ENCODE measurements around the gene PCDHB9. TPM values are rescaled to one million over a fixed set of nuclear protein-coding genes. Genes with fewer than 3 reads are reported as not detected.
"Not testable (repeated sequence)": the region's sequence is repeated elsewhere in the genome, so short reads cannot be mapped to it uniquely, and the experiment has no call there.

Gene PCDHB9
- total and polyA plus RNA-seq, 5 donors from 2014 or later: 0.07 TPM; not detected in 4

GRCh38 chr5:141192110-141192725, 5.3 kb downstream of the PCDHB9 start, which contains the start of gene PCDHB10:
Gene PCDHB10 (plus strand): TSS chr5:141192353. CDS start chr5:141192553, 200 bp downstream.
- Mint-ChIP-seq H3K36me3 (peaks cover 8% of the 10 kb centered on the region), H3K4me1 (peaks cover 0 to 4% (median 0%) of the 10 kb centered on the region in 4 donors), H3K27me3 (peaks cover 10% of the 10 kb centered on the region), H3K27ac (no peak within 1 kb of the TSS), H3K9me3 (peaks cover 0 to 44% (median 20%) of the 10 kb centered on the region in 7 donors), H3K4me3 (no peak within 1 kb of the TSS)
- Histone ChIP-seq H3K9me3 (ENCODE audit: control insufficient read depth in 2 of 2, low read length in 2 of 2) (peaks cover 9 to 10% of the 10 kb centered on the region in 2 experiments), H3K36me3 (ENCODE audit: control insufficient read depth, insufficient read depth, low read length) (no peaks in the 10 kb centered on the region), H3K4me3 (ENCODE audit: low read depth, low read length) (no peak within 1 kb of the TSS), H3K27ac (ENCODE audit: insufficient read depth, low read length, poor library complexity, severe bottlenecking) (no peak within 1 kb of the TSS), H3K4me1 (ENCODE audit: control insufficient read depth, insufficient read depth, low read length, poor library complexity, severe bottlenecking) (no peaks in the 10 kb centered on the region), H3K27me3 (ENCODE audit: control insufficient read depth, insufficient read depth, low read length) (no peaks in the 10 kb centered on the region)
- DNase-seq (peak in 2 of 3 donors; percentile 8 to 10), ATAC-seq (ENCODE audit: low read depth in 2 of 2) (no peak)

- not testable (repeated sequence) for H3K36me3 ChIP-seq (ENCODE audit: control insufficient read depth, insufficient read depth, low read length); ATAC-seq (ENCODE audit: low read depth in 2 of 2); DNase-seq; H3K27ac Mint-ChIP-seq; H3K4me3 Mint-ChIP-seq; H3K27ac ChIP-seq (ENCODE audit: insufficient read depth, low read length, poor library complexity, severe bottlenecking); H3K4me1 ChIP-seq (ENCODE audit: control insufficient read depth, insufficient read depth, low read length, poor library complexity, severe bottlenecking); H3K4me3 ChIP-seq (ENCODE audit: low read depth, low read length); H3K4me1 Mint-ChIP-seq; H3K36me3 Mint-ChIP-seq; H3K27me3 ChIP-seq (ENCODE audit: control insufficient read depth, insufficient read depth, low read length); H3K27me3 Mint-ChIP-seq
- H3K9me3 ChIP-seq (ENCODE audit: control insufficient read depth in 2 of 2, low read length in 2 of 2): peaks cover 11 to 18% of the 10 kb centered on the region in 2 experiments
- peaks cover 0 to 45% (median 20%) of the 10 kb centered on the region in 7 donors for H3K9me3 Mint-ChIP-seq
Observed at GRCh38 chr5:141194332-141194731, 7.4 kb downstream of the PCDHB9 start.

GRCh38 chr5:141196363-141196762, 9.4 kb downstream of the PCDHB9 start:
- H3K9me3 Mint-ChIP-seq: peaks cover 0 to 50% (median 21%) of the 10 kb centered on the region in 7 donors
- Histone ChIP-seq H3K27me3 (ENCODE audit: control insufficient read depth, insufficient read depth, low read length) (peaks cover 5% of the 10 kb centered on the region), H3K9me3 (ENCODE audit: control insufficient read depth in 2 of 2, low read length in 2 of 2) (peaks cover 17 to 25% of the 10 kb centered on the region in 2 experiments), H3K4me3 (ENCODE audit: low read depth, low read length) (no peak overlapping the region), H3K4me1 (ENCODE audit: control insufficient read depth, insufficient read depth, low read length, poor library complexity, severe bottlenecking) (no peaks in the 10 kb centered on the region), H3K36me3 (ENCODE audit: control insufficient read depth, insufficient read depth, low read length) (no peaks in the 10 kb centered on the region), H3K27ac (ENCODE audit: insufficient read depth, low read length, poor library complexity, severe bottlenecking) (no peak overlapping the region)
- no peak for DNase-seq
- no peak overlapping the region for H3K4me3 Mint-ChIP-seq
- H3K36me3 Mint-ChIP-seq: peaks cover 5% of the 10 kb centered on the region
- H3K27ac Mint-ChIP-seq: no peak overlapping the region
- peaks cover 0 to 4% (median 0%) of the 10 kb centered on the region in 4 donors for H3K4me1 Mint-ChIP-seq
- no peak for ATAC-seq (ENCODE audit: low read depth in 2 of 2)
- H3K27me3 Mint-ChIP-seq: peaks cover 14% of the 10 kb centered on the region

- H3K4me3 ChIP-seq (ENCODE audit: low read depth, low read length): no peak within 1 kb of the TSS
- H3K4me1 ChIP-seq (ENCODE audit: control insufficient read depth, insufficient read depth, low read length, poor library complexity, severe bottlenecking): no peaks in the 10 kb centered on the region
- H3K27me3 ChIP-seq (ENCODE audit: control insufficient read depth, insufficient read depth, low read length): peaks cover 5% of the 10 kb centered on the region
- Mint-ChIP-seq H3K36me3 (no peaks in the 10 kb centered on the region), H3K27ac (no peak within 1 kb of the TSS), H3K9me3 (peaks cover 0 to 44% (median 16%) of the 10 kb centered on the region in 7 donors), H3K4me1 (no peaks in the 10 kb centered on the region), H3K27me3 (peaks cover 10% of the 10 kb centered on the region), H3K4me3 (no peak within 1 kb of the TSS)
- no peaks in the 10 kb centered on the region for H3K36me3 ChIP-seq (ENCODE audit: control insufficient read depth, insufficient read depth, low read length)
- H3K27ac ChIP-seq (ENCODE audit: insufficient read depth, low read length, poor library complexity, severe bottlenecking): no peak within 1 kb of the TSS
- no peak for DNase-seq
- no peak for ATAC-seq (ENCODE audit: low read depth in 2 of 2)
- H3K9me3 ChIP-seq (ENCODE audit: control insufficient read depth in 2 of 2, low read length in 2 of 2): peaks cover 17 to 25% of the 10 kb centered on the region in 2 experiments
Observed at GRCh38 chr5:141199359-141200235, 12.6 kb downstream of the PCDHB9 start, which contains the start of gene PCDHB11. Gene PCDHB11 (plus strand): TSS chr5:141199627. CDS start chr5:141199775, 148 bp downstream.

GRCh38 chr5:141201126-141201525, 14.2 kb downstream of the PCDHB9 start:
- not testable (repeated sequence) for ATAC-seq (ENCODE audit: low read depth in 2 of 2); H3K4me1 Mint-ChIP-seq; H3K27me3 Mint-ChIP-seq; H3K4me1 ChIP-seq (ENCODE audit: control insufficient read depth, insufficient read depth, low read length, poor library complexity, severe bottlenecking); H3K4me3 ChIP-seq (ENCODE audit: low read depth, low read length); H3K27ac ChIP-seq (ENCODE audit: insufficient read depth, low read length, poor library complexity, severe bottlenecking); DNase-seq; H3K4me3 Mint-ChIP-seq; H3K36me3 Mint-ChIP-seq; H3K36me3 ChIP-seq (ENCODE audit: control insufficient read depth, insufficient read depth, low read length); H3K27ac Mint-ChIP-seq; H3K27me3 ChIP-seq (ENCODE audit: control insufficient read depth, insufficient read depth, low read length)
- H3K9me3 ChIP-seq (ENCODE audit: control insufficient read depth in 2 of 2, low read length in 2 of 2): peaks cover 17 to 22% of the 10 kb centered on the region in 2 experiments
- H3K9me3 Mint-ChIP-seq: peaks cover 0 to 40% (median 15%) of the 10 kb centered on the region in 7 donors

- not testable (repeated sequence) for H3K4me1 Mint-ChIP-seq; H3K27me3 ChIP-seq (ENCODE audit: control insufficient read depth, insufficient read depth, low read length); H3K4me3 Mint-ChIP-seq; DNase-seq; H3K36me3 Mint-ChIP-seq; H3K27ac ChIP-seq (ENCODE audit: insufficient read depth, low read length, poor library complexity, severe bottlenecking); H3K36me3 ChIP-seq (ENCODE audit: control insufficient read depth, insufficient read depth, low read length); H3K27ac Mint-ChIP-seq; ATAC-seq (ENCODE audit: low read depth in 2 of 2); H3K4me3 ChIP-seq (ENCODE audit: low read depth, low read length); H3K4me1 ChIP-seq (ENCODE audit: control insufficient read depth, insufficient read depth, low read length, poor library complexity, severe bottlenecking)
- peaks cover 13 to 17% of the 10 kb centered on the region in 2 experiments for H3K9me3 ChIP-seq (ENCODE audit: control insufficient read depth in 2 of 2, low read length in 2 of 2)
- H3K9me3 Mint-ChIP-seq: peaks cover 0 to 34% (median 10%) of the 10 kb centered on the region in 7 donors
- peaks cover 14% of the 10 kb centered on the region for H3K27me3 Mint-ChIP-seq
Observed at GRCh38 chr5:141201646-141202045, 14.7 kb downstream of the PCDHB9 start.

- H3K27ac Mint-ChIP-seq: no peak within 1 kb of the TSS
- H3K27ac ChIP-seq (ENCODE audit: insufficient read depth, low read length, poor library complexity, severe bottlenecking): no peak within 1 kb of the TSS
- peaks cover 20% of the 10 kb centered on the region for H3K27me3 Mint-ChIP-seq
- no peak for ATAC-seq (ENCODE audit: low read depth in 2 of 2)
- peak within 1 kb of the TSS in 1 of 4 donors; percentile 71 for H3K4me3 Mint-ChIP-seq
- no peak within 1 kb of the TSS for H3K4me3 ChIP-seq (ENCODE audit: low read depth, low read length)
- H3K27me3 ChIP-seq (ENCODE audit: control insufficient read depth, insufficient read depth, low read length): peaks cover 15% of the 10 kb centered on the region
- H3K36me3 Mint-ChIP-seq: no peaks in the 10 kb centered on the region
- H3K4me1 Mint-ChIP-seq: peaks cover 0 to under 1% (median under 1%) of the 10 kb centered on the region in 4 donors
- DNase-seq: peak in 1 of 3 donors; percentile 2
- H3K36me3 ChIP-seq (ENCODE audit: control insufficient read depth, insufficient read depth, low read length): no peaks in the 10 kb centered on the region
- no peaks in the 10 kb centered on the region for H3K4me1 ChIP-seq (ENCODE audit: control insufficient read depth, insufficient read depth, low read length, poor library complexity, severe bottlenecking)
- H3K9me3 Mint-ChIP-seq: peaks cover 0 to 9% (median 0%) of the 10 kb centered on the region in 7 donors
- H3K9me3 ChIP-seq (ENCODE audit: control insufficient read depth in 2 of 2, low read length in 2 of 2): no peaks in the 10 kb centered on the region
Observed at GRCh38 chr5:141208478-141208877, 21.5 kb downstream of the PCDHB9 start, which contains the start of gene PCDHB12. Gene PCDHB12 (plus strand): TSS chr5:141208719. CDS start chr5:141208908, 189 bp downstream.
